NCI-H510A treated with DMSO at 0.1 percent for 48 hours (cell line): ENCODE results near the gene HYAL4.

Experiments used
- DNase-seq: peaks from one replicate; lab custom pipeline; 2025; lab: John Stamatoyannopoulos, UW

HYAL4 gene

GRCh38 chr7:123901101-123901500 lies 56.1 kb downstream of the HYAL4 start:
- DNase-seq, result no peak

GRCh38 chr7:123905714-123906113 lies 60.7 kb downstream of the HYAL4 start:
- DNase-seq, result no peak

GRCh38 chr7:123916240-123916724 lies 71.3 kb downstream of the HYAL4 start:
- peak; percentile 1 for DNase-seq

- no peak for DNase-seq
These were observed 72.9 kb downstream of the HYAL4 start for GRCh38 chr7:123917878-123918277.

- no peak for DNase-seq
These were observed 73.3 kb downstream of the HYAL4 start for GRCh38 chr7:123918309-123918708.

GRCh38 chr7:123923599-123923998 lies 78.6 kb downstream of the HYAL4 start:
- DNase-seq, result no peak

GRCh38 chr7:123924941-123925340 lies 80.0 kb downstream of the HYAL4 start, which contains the start of gene SPAM1:
SPAM1 (plus strand) TSS chr7:123925241; CDS start chr7:123953571, 28,330 bp downstream.
- DNase-seq, result no peak
